Measurements from ENCODE around the gene RERE.
"Not testable (repeated sequence)": the region's sequence is repeated elsewhere in the genome, so short reads cannot be mapped to it uniquely, and the experiment has no call there.

RERE gene

DNA sequence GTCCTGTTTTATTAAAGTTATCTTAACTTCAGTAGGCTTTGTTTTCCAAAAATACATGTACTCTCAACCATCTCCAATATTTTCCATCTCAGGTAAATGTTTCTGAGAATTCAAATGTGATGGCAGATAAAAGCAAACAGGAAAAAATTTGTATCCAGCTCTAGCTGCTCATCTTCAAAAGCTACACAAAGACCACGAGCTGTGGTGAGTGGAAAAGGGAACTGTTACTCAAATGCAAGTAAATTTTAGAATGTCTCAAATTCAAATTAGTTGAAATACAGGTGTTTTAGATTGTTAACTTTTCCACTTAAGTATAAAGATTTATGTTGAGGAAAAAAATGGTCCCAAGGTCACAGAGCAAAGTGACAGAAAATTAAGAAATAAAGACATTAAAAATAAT is 283.5 kb downstream of the RERE start:
- DNase-seq: no peak

- no peak for DNase-seq
Measured at GRCh38 chr1:8533124-8533523, 284.3 kb downstream of the RERE start.

- DNase-seq: no peak
Measured at GRCh38 chr1:8529901-8530300, 287.5 kb downstream of the RERE start.

- DNase-seq: no peak
Measured at GRCh38 chr1:8527941-8528340, 289.5 kb downstream of the RERE start.

DNA sequence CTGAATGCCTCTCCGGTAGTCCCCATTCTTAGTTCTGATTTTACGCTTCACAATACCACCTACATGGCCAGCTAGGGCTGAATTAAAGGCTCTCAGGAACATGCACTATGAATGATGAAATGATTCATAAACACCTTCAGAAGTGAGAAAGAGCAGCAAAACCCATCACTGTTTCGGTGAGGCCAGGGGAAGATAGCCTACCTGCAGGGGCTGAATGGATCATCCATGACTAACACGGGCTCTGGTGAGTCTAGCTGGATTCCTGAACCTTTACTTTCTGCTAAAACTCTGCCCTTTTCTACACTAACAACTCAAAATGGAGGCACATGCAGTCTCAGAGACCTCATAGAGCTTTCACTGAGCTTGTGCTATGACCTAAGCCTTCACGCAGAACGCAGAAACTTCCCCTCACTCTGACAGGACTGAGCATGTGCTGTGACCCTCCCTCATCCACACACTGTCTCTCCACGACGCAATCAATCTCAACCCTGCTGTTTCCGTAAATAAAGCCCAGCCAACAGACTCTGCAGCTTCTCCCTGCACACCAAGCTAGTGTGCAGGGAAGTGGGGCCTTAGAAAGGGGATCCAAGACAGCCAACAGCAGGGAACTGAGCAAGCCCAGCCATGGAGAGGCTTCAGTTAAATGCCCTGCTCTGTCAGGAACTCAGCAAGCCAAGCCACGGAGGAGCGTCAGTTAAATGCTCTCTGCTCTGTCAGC is 291.7 kb downstream of the RERE start:
- peak; percentile 83 for DNase-seq

DNA sequence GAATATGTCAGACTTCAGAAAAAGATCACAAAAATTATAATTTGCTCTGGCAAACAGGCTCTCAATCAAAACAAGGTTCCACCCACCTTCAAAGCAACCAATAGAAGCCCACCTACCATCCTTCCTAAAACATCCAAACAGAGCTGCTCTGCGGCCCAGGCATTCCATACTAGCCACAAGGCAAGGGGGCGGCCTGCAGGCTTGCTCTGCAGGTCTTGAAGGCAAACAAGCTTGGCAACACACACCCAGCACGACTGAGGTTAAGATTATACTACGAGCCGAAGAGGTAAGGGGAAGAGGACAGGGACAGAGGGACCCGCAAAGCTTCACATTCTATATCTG is 292.3 kb downstream of the RERE start:
- DNase-seq: no peak

- DNase-seq: no peak
Measured at GRCh38 chr1:8524627-8525157, 292.7 kb downstream of the RERE start.

- DNase-seq: no peak
Measured at GRCh38 chr1:8523666-8524206, 293.7 kb downstream of the RERE start.

GRCh38 chr1:8520483-8520966 is 296.9 kb downstream of the RERE start:
- DNase-seq: no peak

- DNase-seq: no peak
Measured at GRCh38 chr1:8519167-8519566, 298.3 kb downstream of the RERE start.

DNA sequence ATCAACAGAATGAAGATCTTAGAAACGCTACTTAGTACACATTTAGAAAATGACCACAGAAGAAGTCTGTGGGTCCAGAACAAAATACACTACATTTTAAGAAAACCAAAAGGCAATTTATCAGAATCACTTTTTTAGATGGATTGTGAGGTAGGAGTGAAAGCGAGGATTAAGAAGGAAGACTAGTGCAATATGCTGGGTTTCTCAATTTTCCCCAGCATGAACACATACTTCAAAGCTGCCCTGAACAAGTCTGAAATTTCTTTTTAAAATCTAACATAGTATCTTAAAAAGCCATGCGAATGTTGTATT is 299.0 kb downstream of the RERE start:
- no peak for DNase-seq

- DNase-seq: no peak
Measured at GRCh38 chr1:8517661-8518489, 299.6 kb downstream of the RERE start.

DNA sequence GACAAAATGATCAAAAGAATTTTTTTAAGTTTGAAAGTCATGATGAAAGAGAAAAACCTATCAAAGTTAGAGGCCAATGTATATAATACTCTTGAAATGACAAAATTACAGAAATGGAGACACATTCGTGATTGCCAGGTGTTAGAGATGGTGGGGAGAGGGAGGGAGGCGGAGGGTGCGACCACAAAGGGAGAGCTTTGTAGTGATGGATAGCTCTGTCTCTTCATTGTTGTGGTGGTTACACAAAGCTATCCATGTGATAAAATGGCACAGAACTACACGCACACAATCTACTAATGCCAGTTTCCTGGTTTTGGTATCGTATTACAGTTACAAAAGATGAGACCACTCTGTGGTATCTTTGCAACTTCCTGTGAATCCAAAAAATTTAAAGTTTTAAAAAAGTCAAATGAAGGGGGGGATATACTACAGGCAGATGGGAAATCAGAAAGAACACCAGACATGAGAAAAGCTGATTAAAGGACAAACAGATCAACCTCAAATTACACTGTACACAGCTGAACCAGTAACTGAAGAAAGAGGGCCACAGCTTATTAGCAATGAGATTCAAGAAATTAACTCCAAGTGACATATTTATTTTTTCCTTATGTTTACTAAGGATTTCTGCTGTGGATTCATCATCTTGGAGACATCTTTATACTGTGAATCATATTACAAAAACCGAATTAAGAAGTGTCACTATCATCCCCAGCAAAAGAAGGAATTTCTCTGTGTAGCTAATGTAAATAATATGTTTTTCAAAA is 300.5 kb downstream of the RERE start:
- no peak for DNase-seq

DNA sequence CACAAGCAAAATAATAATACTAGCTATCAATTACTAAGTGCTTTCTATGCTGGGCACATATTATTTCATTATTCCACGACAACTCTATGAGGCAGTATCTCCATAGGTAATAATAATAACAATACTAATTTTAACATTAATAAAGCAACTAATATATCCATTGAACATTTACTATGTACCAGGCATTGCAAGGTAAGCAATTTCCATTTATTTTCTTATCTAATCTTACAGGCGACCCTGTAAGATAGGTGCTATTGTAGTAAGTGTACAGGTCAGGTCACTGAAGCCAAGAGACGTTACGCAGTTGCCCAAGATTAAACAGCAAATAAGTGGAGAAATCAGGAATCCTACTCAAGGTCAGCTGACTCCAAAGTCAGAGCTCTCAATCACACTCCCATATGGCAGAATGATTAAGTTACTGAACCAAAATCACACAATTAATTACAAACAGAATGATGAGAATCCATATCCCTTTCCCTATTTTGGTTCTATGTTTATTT is 301.1 kb downstream of the RERE start:
- DNase-seq: no peak

GRCh38 chr1:8512504-8512903 is 304.9 kb downstream of the RERE start:
- DNase-seq: no peak

- no peak for DNase-seq
Measured at GRCh38 chr1:8510041-8510823, 307.2 kb downstream of the RERE start.

GRCh38 chr1:8509579-8509978 is 307.9 kb downstream of the RERE start:
- no peak for DNase-seq

DNA sequence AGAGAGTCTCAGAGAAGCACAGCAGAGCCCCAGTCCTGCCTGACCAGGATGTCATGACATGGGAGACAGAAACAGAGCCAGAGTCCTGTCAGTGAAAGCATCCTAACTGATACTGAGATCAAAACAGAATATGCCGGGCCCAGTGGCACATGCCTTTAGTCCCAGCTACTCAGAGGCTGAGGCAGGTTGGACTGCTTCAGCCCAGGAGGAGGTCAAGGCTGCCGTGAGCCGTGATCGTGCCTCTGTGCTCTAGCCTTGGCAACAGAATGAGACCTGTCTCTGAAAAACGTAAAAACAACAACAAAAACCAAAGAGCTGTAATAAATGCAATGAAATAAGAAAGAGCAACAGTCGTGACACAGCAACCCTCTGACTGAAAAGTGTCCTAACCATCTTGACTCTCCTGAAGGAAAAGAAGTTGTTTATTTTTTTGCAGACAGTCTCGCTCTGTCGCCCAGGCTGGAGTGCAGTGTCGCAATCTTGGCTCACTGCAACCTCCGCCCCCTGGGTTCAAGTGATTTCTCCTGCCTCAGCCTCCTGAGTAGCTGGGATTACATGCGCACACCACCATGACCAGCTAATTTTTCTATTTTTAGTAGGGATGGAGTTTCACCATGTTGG is 310.3 kb downstream of the RERE start:
- no peak for DNase-seq

GRCh38 chr1:8506456-8506855 is 311.0 kb downstream of the RERE start:
- no peak for DNase-seq

- no peak for DNase-seq
Measured at GRCh38 chr1:8503842-8504241, 313.6 kb downstream of the RERE start.

DNA sequence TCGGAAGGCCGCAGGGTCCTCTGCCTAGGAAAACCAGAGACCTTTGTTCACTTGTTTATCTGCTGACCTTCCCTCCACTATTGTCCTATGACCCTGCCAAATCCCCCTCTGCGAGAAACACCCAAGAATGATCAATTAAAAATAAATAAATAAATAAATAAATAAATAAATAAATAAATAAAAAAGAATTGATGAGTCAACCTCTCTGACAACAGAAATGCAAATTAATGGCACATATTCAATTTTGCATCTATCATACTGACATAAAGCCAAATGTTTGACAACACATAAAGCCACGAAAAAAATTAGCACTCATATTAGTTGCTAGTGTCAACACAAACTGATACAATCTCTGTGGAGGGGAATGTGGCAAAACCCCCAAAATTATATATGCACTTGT is 314.5 kb downstream of the RERE start:
- not testable (repeated sequence) for DNase-seq

Measured in NCI-H1694 treated with DMSO at 0.1 percent for 48 hours (cell line).